Fibroblast of the aortic adventitia (primary cell): Measurements from ENCODE around the gene IGFALS. TPM values are rescaled to one million over a fixed set of nuclear protein-coding genes. Genes with fewer than 3 reads are reported as not detected.

Source experiments
- DNase-seq: peaks from one replicate; pipeline ENCODE4 v3.0.0-alpha.2; 2010; ENCODE audit warnings: low read depth
- H3K4me3 ChIP-seq: 2 replicates; pipeline ENCODE4 v1.5.1; 2011; ENCODE audit warnings: low read depth, mild to moderate bottlenecking, control low read depth, low read length, moderate library complexity
- total RNA-seq: library from RNA; depleted of rRNA; stranded (reverse); fragments of >200 nt; gene quantifications from 2 replicates; pipeline ENCODE4 v1.2.3, GENCODE V29; 2012; ENCODE audit warnings: low replicate concordance
- TF ChIP-seq, protein P1 (sequence below): IDR thresholded peaks from 2 replicates; pipeline ENCODE4 v1.5.1; 2011; ENCODE audit warnings: mild to moderate bottlenecking, low read length, control low read depth, inconsistent platforms; ENCODE audit not compliant: insufficient read depth

Gene IGFALS
- total RNA-seq, 1 donor: 0.27 TPM

DNA sequence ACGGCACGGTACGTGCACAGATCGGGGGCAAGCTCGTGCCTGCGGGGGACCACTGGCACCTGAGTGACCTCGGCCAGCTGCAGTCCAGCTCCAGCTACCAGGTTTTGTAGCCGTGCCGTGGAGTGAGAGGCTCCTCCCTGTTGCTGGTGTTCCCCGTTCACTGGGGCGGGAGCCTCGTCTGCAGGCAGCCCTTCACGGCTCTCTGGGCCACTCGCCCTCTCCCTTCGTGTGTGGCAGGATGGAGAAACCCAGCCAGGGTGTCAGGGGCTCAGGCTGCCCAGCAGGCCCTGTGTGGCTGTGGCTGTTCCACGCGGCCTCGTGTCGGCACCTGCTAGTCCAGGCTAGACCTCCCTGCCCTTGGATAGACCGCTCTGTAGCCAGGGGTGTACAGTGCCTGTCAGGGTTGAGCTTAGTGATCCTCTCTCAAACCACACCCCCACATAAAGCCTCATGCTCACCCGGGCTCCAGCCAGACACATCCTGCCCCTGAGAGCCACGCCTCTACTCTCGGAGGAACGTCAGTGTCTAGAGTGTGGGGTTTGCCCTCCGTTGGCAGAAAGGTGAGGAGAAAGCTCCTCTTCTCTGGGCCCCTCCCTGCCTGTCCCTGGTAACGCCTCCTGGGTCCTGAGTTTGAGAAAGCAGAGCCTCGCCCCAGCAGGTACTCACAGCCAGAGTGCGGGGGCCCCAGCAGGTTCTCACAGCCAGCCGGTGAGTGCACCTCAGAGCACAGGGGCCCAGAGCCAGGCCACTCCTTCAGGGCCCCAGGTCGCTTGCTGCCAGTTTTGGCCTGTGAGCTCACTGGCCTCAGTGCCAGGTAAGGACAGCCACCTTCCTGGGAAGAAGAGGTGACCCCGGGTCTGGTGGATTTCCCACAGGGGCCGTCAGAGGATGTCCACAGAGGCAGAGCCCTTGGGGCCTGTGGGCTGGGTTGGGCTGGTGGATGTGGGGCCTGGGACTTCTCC lies 49.8 kb downstream of the IGFALS start:
- DNase-seq: no peak
- TF ChIP-seq, protein P1, sequence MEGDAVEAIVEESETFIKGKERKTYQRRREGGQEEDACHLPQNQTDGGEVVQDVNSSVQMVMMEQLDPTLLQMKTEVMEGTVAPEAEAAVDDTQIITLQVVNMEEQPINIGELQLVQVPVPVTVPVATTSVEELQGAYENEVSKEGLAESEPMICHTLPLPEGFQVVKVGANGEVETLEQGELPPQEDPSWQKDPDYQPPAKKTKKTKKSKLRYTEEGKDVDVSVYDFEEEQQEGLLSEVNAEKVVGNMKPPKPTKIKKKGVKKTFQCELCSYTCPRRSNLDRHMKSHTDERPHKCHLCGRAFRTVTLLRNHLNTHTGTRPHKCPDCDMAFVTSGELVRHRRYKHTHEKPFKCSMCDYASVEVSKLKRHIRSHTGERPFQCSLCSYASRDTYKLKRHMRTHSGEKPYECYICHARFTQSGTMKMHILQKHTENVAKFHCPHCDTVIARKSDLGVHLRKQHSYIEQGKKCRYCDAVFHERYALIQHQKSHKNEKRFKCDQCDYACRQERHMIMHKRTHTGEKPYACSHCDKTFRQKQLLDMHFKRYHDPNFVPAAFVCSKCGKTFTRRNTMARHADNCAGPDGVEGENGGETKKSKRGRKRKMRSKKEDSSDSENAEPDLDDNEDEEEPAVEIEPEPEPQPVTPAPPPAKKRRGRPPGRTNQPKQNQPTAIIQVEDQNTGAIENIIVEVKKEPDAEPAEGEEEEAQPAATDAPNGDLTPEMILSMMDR: no peak

DNA sequence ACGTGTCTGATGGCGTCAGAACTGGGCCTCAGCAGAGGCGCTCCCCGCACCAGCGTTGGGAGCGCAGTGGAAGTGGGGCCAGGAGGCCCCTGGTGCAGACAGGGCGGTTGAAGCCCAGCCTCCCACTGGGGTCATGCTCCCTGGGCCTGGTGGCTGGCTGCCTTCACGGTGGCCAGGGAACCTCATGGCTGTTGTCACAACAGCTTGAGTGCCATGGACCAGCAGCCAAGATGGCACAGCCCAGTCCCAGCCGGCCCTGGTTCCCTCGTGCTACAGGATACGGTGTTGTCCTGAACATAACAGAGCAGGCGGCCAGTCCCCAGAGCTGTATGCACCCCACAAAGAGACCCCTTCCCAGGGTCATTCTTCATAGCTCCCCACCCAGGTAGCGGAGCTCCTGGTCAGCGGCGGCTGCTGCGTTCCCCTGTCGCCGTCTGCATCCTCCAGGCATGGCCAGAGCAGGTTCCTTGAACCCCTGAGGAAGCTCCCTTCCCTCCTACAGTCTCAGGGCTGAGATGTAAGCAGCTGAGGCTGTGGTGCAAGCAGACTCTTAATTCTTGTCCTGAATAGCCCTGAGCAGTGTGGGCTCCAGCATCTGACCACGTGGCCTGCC lies 51.8 kb downstream of the IGFALS start:
- no peak overlapping the region for H3K4me3 ChIP-seq
- TF ChIP-seq, protein P1: no peak
- no peak for DNase-seq

More for the DNA sequence above, 49.8 kb downstream of the IGFALS start:
- H3K4me3 ChIP-seq: no peak overlapping the region

DNA sequence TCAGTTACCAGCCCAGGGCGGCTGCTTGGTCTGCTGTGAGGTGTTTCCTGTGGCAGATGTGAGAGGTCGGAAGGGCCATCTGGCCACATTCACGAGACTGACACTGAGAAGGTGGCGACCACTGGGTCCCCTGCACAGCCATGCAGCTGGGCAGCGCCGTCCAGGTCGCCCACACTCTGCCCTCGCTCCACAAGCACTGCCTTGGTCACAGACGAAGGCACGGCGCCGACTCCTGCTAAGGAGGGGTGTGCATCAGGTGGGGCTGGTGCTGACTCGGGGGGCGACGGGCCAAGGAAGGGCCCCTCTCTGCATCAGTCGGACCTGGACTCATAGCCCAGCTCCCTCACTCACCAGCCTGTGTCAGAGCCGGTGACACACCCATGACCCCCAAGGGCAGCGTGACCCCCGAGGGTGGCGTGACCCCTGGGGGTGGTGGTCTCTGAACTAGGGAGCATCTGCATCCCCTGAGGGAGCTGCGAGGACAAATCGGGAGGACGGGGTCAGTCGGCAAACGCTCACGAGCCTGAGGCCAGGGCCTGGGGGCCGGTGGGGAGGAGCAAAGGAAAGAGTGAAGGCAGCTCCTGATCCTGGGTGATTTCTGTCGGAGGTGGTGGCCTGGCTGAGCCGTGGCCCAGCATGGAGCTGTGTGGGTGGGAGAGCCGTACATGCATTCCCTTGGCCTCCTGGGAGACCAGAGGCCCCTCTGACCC lies 52.6 kb downstream of the IGFALS start:
- H3K4me3 ChIP-seq: no peak overlapping the region
- DNase-seq: no peak
- TF ChIP-seq, protein P1: no peak

Other genes starting within 250 kb of the IGFALS start
- gene IFT140, start 181.6 kb downstream of the IGFALS start, total RNA-seq: 12.8 and 27.8 TPM in 2 replicates
- gene CRAMP1, start 181.3 kb downstream of the IGFALS start, total RNA-seq: 9.9 and 12.1 TPM in 2 replicates
- 8.9 and 45.9 TPM in 2 replicates for gene JPT2, start 115.4 kb downstream of the IGFALS start, total RNA-seq
- gene MAPK8IP3, start 87.5 kb downstream of the IGFALS start, total RNA-seq: 27.3 and 45.8 TPM in 2 replicates
- 27.1 and 30.3 TPM in 2 replicates for gene NME3, start 22.2 kb downstream of the IGFALS start, total RNA-seq
- 8.4 and 13.5 TPM in 2 replicates for gene EME2, start 20.9 kb downstream of the IGFALS start, total RNA-seq
- 50.9 and 59.8 TPM in 2 replicates for gene MRPS34, start 20.6 kb downstream of the IGFALS start, total RNA-seq
- 21.6 and 34.8 TPM in 2 replicates for gene SPSB3, start 11.1 kb downstream of the IGFALS start, total RNA-seq
- gene NUBP2, start 10.7 kb downstream of the IGFALS start, total RNA-seq: 21.8 and 44.6 TPM in 2 replicates
- 12.1 and 21.9 TPM in 2 replicates for gene HAGH, start 33.1 kb upstream of the IGFALS start, total RNA-seq
- gene FAHD1, start 33.5 kb upstream of the IGFALS start, total RNA-seq: 36.7 and 204 TPM in 2 replicates
- 0.09 TPM in 1 of 2 replicates, not detected in the other for gene MEIOB, start 78.5 kb upstream of the IGFALS start, total RNA-seq
- gene HS3ST6, start 124.7 kb upstream of the IGFALS start, total RNA-seq: not detected in 2 replicates
- 6.4 and 14.3 TPM in 2 replicates for gene MSRB1, start 149.5 kb upstream of the IGFALS start, total RNA-seq
- gene RPL3L, start 161.0 kb upstream of the IGFALS start, total RNA-seq: not detected in 2 replicates
- 56.1 and 105 TPM in 2 replicates for gene NDUFB10, start 165.8 kb upstream of the IGFALS start, total RNA-seq
- gene RPS2, start 171.1 kb upstream of the IGFALS start, total RNA-seq: 1,645 and 1,942 TPM in 2 replicates
- not detected in 2 replicates for gene RNF151, start 173.2 kb upstream of the IGFALS start, total RNA-seq
- gene TBL3, start 178.3 kb upstream of the IGFALS start, total RNA-seq: 22.7 and 31.8 TPM in 2 replicates
- not detected in 2 replicates for gene NOXO1, start 187.8 kb upstream of the IGFALS start, total RNA-seq
- gene GFER, start 190.5 kb upstream of the IGFALS start, total RNA-seq: 8.6 and 10.5 TPM in 2 replicates
- 0.98 and 1.4 TPM in 2 replicates for gene SYNGR3, start 196.3 kb upstream of the IGFALS start, total RNA-seq
- gene ZNF598, start 216.1 kb upstream of the IGFALS start, total RNA-seq: 13.8 and 18.8 TPM in 2 replicates
- gene NPW, start 226.1 kb upstream of the IGFALS start, total RNA-seq: 0.45 TPM in 1 of 2 replicates, not detected in the other
- 11.5 and 26.3 TPM in 2 replicates for gene NHERF2, start 233.2 kb upstream of the IGFALS start, total RNA-seq